Measurements from ENCODE around the gene FGF12.

- TF ChIP-seq, protein P1, sequence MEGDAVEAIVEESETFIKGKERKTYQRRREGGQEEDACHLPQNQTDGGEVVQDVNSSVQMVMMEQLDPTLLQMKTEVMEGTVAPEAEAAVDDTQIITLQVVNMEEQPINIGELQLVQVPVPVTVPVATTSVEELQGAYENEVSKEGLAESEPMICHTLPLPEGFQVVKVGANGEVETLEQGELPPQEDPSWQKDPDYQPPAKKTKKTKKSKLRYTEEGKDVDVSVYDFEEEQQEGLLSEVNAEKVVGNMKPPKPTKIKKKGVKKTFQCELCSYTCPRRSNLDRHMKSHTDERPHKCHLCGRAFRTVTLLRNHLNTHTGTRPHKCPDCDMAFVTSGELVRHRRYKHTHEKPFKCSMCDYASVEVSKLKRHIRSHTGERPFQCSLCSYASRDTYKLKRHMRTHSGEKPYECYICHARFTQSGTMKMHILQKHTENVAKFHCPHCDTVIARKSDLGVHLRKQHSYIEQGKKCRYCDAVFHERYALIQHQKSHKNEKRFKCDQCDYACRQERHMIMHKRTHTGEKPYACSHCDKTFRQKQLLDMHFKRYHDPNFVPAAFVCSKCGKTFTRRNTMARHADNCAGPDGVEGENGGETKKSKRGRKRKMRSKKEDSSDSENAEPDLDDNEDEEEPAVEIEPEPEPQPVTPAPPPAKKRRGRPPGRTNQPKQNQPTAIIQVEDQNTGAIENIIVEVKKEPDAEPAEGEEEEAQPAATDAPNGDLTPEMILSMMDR (IDR thresholded peaks at IDR 0.05; ENCODE audit: low read depth, low read length, poor library complexity, severe bottlenecking): no peak
- TF ChIP-seq EZH2phosphoT487 (IDR thresholded peaks at IDR 0.05; ENCODE audit: borderline replicate concordance, low read length): no peak
Measured at GRCh38 chr3:192652727-192653126, 74.6 kb downstream of the FGF12 start.

Measured in DOHH2 (cell line).